ENCODE results near the gene ZNF101. TPM values are rescaled to one million over a fixed set of nuclear protein-coding genes. Genes with fewer than 3 reads are reported as not detected.

The ZNF101 gene
- polyA plus RNA-seq (12.2 and 12.3 TPM in 2 replicates), polyA minus RNA-seq (10.5 and 13.9 TPM in 2 replicates)

GRCh38 chr19:19668230-19669012, at the start of gene ZNF101:
TSS of gene ZNF101 (plus strand) at chr19:19668839. CDS start at chr19:19668964, 125 bp downstream.
- Histone ChIP-seq H2AFZ (ENCODE audit: low read depth, low read length) (peak within 1 kb of the TSS; percentile 62), H3K27ac (ENCODE audit: low read length) (peak within 1 kb of the TSS; percentile 33)
- no peak for TF ChIP-seq TAF1 (IDR thresholded peaks at IDR 0.05; ENCODE audit: low read depth)
- TF ChIP-seq POLR2AphosphoS5 (IDR thresholded peaks at IDR 0.05): peak; percentile 58
- TF ChIP-seq SMC3 (conservative IDR thresholded peaks at IDR 0.05; ENCODE audit: poor library complexity): peak; percentile 27
- no peak for TF ChIP-seq EZH2 (IDR thresholded peaks at IDR 0.05; ENCODE audit: borderline replicate concordance, insufficient read depth, low read length, poor library complexity, severe bottlenecking)
- TF ChIP-seq EP300 (conservative IDR thresholded peaks at IDR 0.05; ENCODE audit: poor library complexity, severe bottlenecking): peak; percentile 11
- TF ChIP-seq CTCF (IDR thresholded peaks at IDR 0.05; ENCODE audit: poor library complexity, severe bottlenecking): no peak
- peak; percentile 64 for TF ChIP-seq MXI1 (conservative IDR thresholded peaks at IDR 0.05; ENCODE audit: poor library complexity, severe bottlenecking)

GRCh38 chr19:19619181-19619848, 49.3 kb upstream of the ZNF101 start:
- Histone ChIP-seq H3K79me2 (replicated peaks; ENCODE audit: insufficient read depth, low read length) (no peaks in the 10 kb centered on the region), H3K36me3 (ENCODE audit: insufficient read depth, low read length) (peaks cover 5% of the 10 kb centered on the region), H3K4me3 (ENCODE audit: low read length) (peak overlapping the region; percentile 64), H3K4me2 (ENCODE audit: low read length) (no peak overlapping the region), H2AFZ (ENCODE audit: low read depth, low read length) (no peak overlapping the region), H3F3A (ENCODE audit: insufficient read depth, low read length, poor library complexity, severe bottlenecking) (no peaks in the 10 kb centered on the region), H3K9ac (ENCODE audit: low read length) (peak overlapping the region; percentile 55), H3K9me2 (ENCODE audit: insufficient read depth, low read length) (no peaks in the 10 kb centered on the region), H4K20me1 (ENCODE audit: insufficient read depth) (no peaks in the 10 kb centered on the region), H3K9me3 (ENCODE audit: low read length) (no peaks in the 10 kb centered on the region), H3K27me3 (ENCODE audit: insufficient read depth, low read depth, low read length) (no peaks in the 10 kb centered on the region), H3K27ac (ENCODE audit: low read length) (no peak overlapping the region)
- no peak for TF ChIP-seq POLR2AphosphoS5 (IDR thresholded peaks at IDR 0.05)
- no peak for TF ChIP-seq TAF1 (IDR thresholded peaks at IDR 0.05; ENCODE audit: low read depth)
- TF ChIP-seq RAD21 (conservative IDR thresholded peaks at IDR 0.05): no peak
- TF ChIP-seq REST (IDR thresholded peaks at IDR 0.05; ENCODE audit: borderline replicate concordance): no peak
- no peak for TF ChIP-seq MXI1 (conservative IDR thresholded peaks at IDR 0.05; ENCODE audit: poor library complexity, severe bottlenecking)
- TF ChIP-seq SMC3 (conservative IDR thresholded peaks at IDR 0.05; ENCODE audit: poor library complexity): no peak
- TF ChIP-seq CTCF (IDR thresholded peaks at IDR 0.05; ENCODE audit: poor library complexity, severe bottlenecking): no peak
- no peak for TF ChIP-seq EZH2 (IDR thresholded peaks at IDR 0.05; ENCODE audit: borderline replicate concordance, insufficient read depth, low read length, poor library complexity, severe bottlenecking)
- TF ChIP-seq EP300 (conservative IDR thresholded peaks at IDR 0.05; ENCODE audit: poor library complexity, severe bottlenecking): no peak

More at GRCh38 chr19:19668230-19669012, at the start of gene ZNF101:
- Histone ChIP-seq H3F3A (ENCODE audit: insufficient read depth, low read length, poor library complexity, severe bottlenecking) (no peaks in the 10 kb centered on the region), H3K9me3 (ENCODE audit: low read length) (no peaks in the 10 kb centered on the region), H3K9ac (ENCODE audit: low read length) (peak within 1 kb of the TSS; percentile 78), H3K4me3 (ENCODE audit: low read length) (peak within 1 kb of the TSS; percentile 97), H3K9me2 (ENCODE audit: insufficient read depth, low read length) (no peaks in the 10 kb centered on the region), H3K4me2 (ENCODE audit: low read length) (peak within 1 kb of the TSS; percentile 62), H3K79me2 (replicated peaks; ENCODE audit: insufficient read depth, low read length) (peaks cover 4% of the 10 kb centered on the region), H3K36me3 (ENCODE audit: insufficient read depth, low read length) (no peaks in the 10 kb centered on the region), H3K27me3 (ENCODE audit: insufficient read depth, low read depth, low read length) (no peaks in the 10 kb centered on the region), H4K20me1 (ENCODE audit: insufficient read depth) (no peaks in the 10 kb centered on the region)
